ENCODE data around the gene MPIG6B.
A peak's percentile ranks its signal among the peaks of the same experiment; 100 is the strongest.

Gene MPIG6B

DNA sequence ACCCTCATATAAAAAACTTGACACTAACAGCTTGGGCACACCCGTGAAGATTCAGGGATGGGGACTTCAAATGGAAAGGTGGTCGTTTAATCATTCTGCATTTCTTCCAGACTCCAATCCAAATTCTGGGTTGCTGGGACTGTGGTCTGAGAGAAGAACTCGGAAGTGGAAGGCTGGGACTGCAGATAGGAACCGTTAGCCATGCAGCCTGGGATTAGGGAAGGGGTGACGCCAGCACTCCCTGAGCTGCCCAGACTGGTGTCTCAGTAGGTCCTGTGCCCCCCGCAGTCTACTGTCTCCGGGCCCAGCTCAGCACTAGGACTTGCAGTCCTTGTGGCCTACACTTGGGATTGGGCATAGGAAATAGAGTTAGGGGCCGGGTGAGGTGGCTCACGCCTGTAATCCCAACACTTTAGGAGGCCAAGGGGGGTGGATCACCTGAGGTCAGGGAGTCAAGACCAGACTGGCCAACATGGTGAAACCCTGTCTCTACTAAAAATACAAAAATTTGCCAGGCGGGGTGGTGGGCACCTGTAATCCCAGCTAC lies 13.7 kb downstream of the MPIG6B start:
- Histone ChIP-seq H4K20me1 (ENCODE audit: control insufficient read depth, insufficient read depth, low read depth, low read length) (peaks cover 8% of the 10 kb centered on the region; the same call in 1 of the 2 replicates), H3F3A (ENCODE audit: control insufficient read depth, insufficient read depth) (peaks cover 44% of the 10 kb centered on the region), H3K79me2 (ENCODE audit: control insufficient read depth, low read length) (peaks cover 58% of the 10 kb centered on the region), H3K4me3 (ENCODE audit: low read length) (peak overlapping the region; percentile 84), H3K9me2 (replicated peaks; ENCODE audit: control insufficient read depth, low read length) (no peaks in the 10 kb centered on the region), H3K27ac (ENCODE audit: low read depth, low read length) (peak overlapping the region; percentile 96), H3K4me1 (ENCODE audit: control insufficient read depth, low read length) (peaks cover 62% of the 10 kb centered on the region), H3K27me3 (ENCODE audit: control insufficient read depth, low read length) (no peaks in the 10 kb centered on the region), H3K9me3 (ENCODE audit: control insufficient read depth, insufficient read depth, low read length) (no peaks in the 10 kb centered on the region), H3K36me3 (ENCODE audit: control insufficient read depth, low read length) (peaks cover 57% of the 10 kb centered on the region), H3K4me2 (ENCODE audit: low read length) (peak overlapping the region; percentile 93)
- no peak for TF ChIP-seq EZH2phosphoT487 (IDR thresholded peaks at IDR 0.05; ENCODE audit: borderline replicate concordance, low read length)
- TF ChIP-seq, protein P1, sequence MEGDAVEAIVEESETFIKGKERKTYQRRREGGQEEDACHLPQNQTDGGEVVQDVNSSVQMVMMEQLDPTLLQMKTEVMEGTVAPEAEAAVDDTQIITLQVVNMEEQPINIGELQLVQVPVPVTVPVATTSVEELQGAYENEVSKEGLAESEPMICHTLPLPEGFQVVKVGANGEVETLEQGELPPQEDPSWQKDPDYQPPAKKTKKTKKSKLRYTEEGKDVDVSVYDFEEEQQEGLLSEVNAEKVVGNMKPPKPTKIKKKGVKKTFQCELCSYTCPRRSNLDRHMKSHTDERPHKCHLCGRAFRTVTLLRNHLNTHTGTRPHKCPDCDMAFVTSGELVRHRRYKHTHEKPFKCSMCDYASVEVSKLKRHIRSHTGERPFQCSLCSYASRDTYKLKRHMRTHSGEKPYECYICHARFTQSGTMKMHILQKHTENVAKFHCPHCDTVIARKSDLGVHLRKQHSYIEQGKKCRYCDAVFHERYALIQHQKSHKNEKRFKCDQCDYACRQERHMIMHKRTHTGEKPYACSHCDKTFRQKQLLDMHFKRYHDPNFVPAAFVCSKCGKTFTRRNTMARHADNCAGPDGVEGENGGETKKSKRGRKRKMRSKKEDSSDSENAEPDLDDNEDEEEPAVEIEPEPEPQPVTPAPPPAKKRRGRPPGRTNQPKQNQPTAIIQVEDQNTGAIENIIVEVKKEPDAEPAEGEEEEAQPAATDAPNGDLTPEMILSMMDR (IDR thresholded peaks at IDR 0.05; ENCODE audit: low read depth, low read length, poor library complexity, severe bottlenecking) = no peak

- Histone ChIP-seq H3K27ac (ENCODE audit: low read depth, low read length) (peak overlapping the region; percentile 96), H3K79me2 (ENCODE audit: control insufficient read depth, low read length) (peaks cover 60% of the 10 kb centered on the region), H3K4me3 (ENCODE audit: low read length) (peak overlapping the region; percentile 84), H3K9me3 (ENCODE audit: control insufficient read depth, insufficient read depth, low read length) (no peaks in the 10 kb centered on the region), H3K27me3 (ENCODE audit: control insufficient read depth, low read length) (no peaks in the 10 kb centered on the region), H4K20me1 (ENCODE audit: control insufficient read depth, insufficient read depth, low read depth, low read length) (peaks cover 8% of the 10 kb centered on the region; the same call in 1 of the 2 replicates), H3K9me2 (replicated peaks; ENCODE audit: control insufficient read depth, low read length) (no peaks in the 10 kb centered on the region), H3K4me2 (ENCODE audit: low read length) (peak overlapping the region; percentile 93), H3F3A (ENCODE audit: control insufficient read depth, insufficient read depth) (peaks cover 38% of the 10 kb centered on the region), H3K4me1 (ENCODE audit: control insufficient read depth, low read length) (peaks cover 68% of the 10 kb centered on the region), H3K36me3 (ENCODE audit: control insufficient read depth, low read length) (peaks cover 57% of the 10 kb centered on the region)
- TF ChIP-seq, protein P1 (IDR thresholded peaks at IDR 0.05; ENCODE audit: low read depth, low read length, poor library complexity, severe bottlenecking) = no peak
- TF ChIP-seq EZH2phosphoT487 (IDR thresholded peaks at IDR 0.05; ENCODE audit: borderline replicate concordance, low read length) = no peak
Observed at GRCh38 chr6:31737315-31737990, 14.3 kb downstream of the MPIG6B start.

DNA sequence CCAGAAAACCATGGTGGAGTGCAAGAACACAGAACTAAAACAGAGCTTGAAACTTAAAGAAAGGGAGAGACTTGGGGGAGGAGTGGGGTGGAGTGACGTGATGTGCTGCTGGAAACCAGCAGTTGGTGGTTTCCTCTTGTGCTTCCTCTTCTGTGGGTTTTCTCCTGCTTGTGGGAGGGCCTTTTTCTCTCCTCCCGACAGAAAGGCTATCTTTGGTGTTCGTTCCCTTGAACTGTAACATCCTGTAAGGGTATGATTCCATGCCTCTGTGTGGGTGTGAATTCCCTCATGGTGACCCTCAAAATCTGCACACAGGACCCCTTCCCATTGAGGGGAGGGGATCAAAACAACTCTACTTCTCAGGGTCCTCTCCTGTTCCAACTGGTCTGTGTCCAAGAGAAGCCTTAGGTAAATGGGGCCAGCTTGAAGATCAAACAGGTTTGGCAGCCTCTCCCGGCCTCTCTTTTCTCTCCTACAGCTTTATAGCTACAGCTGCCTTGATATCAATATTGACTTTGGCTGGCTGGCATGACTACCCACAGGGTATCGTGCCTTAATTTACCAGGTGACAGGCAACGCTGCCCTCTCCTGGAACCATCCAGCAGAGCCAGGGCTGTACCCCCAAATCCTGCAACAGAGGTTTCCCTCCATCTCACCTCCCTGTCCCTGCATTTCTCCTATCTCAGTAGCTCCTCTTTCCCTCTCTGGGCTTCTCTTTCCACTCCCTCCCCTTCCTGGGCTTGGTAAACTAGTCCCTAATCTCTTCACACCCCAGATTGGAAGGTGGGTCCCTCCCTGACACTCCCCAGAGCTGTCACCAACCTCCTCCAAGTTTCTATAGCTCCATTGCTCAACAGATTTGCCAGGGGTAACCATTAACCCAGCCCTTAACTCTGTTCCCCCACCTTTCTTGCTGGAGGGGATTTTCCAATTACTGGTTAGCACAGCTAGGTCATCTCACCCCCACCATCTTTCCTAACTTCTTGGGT lies 15.1 kb downstream of the MPIG6B start:
- Histone ChIP-seq H3K4me1 (ENCODE audit: control insufficient read depth, low read length) (peaks cover 71% of the 10 kb centered on the region), H3K9me3 (ENCODE audit: control insufficient read depth, insufficient read depth, low read length) (no peaks in the 10 kb centered on the region), H3K9me2 (replicated peaks; ENCODE audit: control insufficient read depth, low read length) (no peaks in the 10 kb centered on the region), H4K20me1 (ENCODE audit: control insufficient read depth, insufficient read depth, low read depth, low read length) (peaks cover 8% of the 10 kb centered on the region; the same call in 1 of the 2 replicates), H3F3A (ENCODE audit: control insufficient read depth, insufficient read depth) (peaks cover 37% of the 10 kb centered on the region), H3K79me2 (ENCODE audit: control insufficient read depth, low read length) (peaks cover 63% of the 10 kb centered on the region), H3K4me3 (ENCODE audit: low read length) (peak overlapping the region; percentile 84), H3K4me2 (ENCODE audit: low read length) (peak overlapping the region; percentile 93), H3K36me3 (ENCODE audit: control insufficient read depth, low read length) (peaks cover 58% of the 10 kb centered on the region), H3K27me3 (ENCODE audit: control insufficient read depth, low read length) (no peaks in the 10 kb centered on the region), H3K27ac (ENCODE audit: low read depth, low read length) (peak overlapping the region; percentile 96)
- TF ChIP-seq, protein P1 (IDR thresholded peaks at IDR 0.05; ENCODE audit: low read depth, low read length, poor library complexity, severe bottlenecking) = peak; percentile 49
- TF ChIP-seq EZH2phosphoT487 (IDR thresholded peaks at IDR 0.05; ENCODE audit: borderline replicate concordance, low read length) = no peak
